Measurements from ENCODE around the gene TYK2. TPM values are rescaled to one million over a fixed set of nuclear protein-coding genes. Genes with fewer than 3 reads are reported as not detected.

Gene TYK2
- total RNA-seq, 1 experiment from 2014 or later, result 130 TPM

- no peaks in the 10 kb centered on the region for H3K36me3 Mint-ChIP-seq (ENCODE audit: insufficient read depth, unreplicated experiment)
- BruUV-seq (replicated peaks), result no TSS peak
- no peak for TF ChIP-seq CTCF (IDR thresholded peaks at IDR 0.05; ENCODE audit: unreplicated experiment)
- CTCF ChIA-PET, result no interaction called here
- H3K27ac Mint-ChIP-seq (ENCODE audit: unreplicated experiment), result no peak overlapping the region
- DNase-seq, result no peak
- no peaks in the 10 kb centered on the region for H3K27me3 Mint-ChIP-seq (ENCODE audit: unreplicated experiment)
- intact Hi-C loops (cut with micrococcal nuclease; ENCODE audit: unreplicated experiment), result no loop called here
- H3K4me1 Mint-ChIP-seq (ENCODE audit: low read depth, unreplicated experiment), result no peaks in the 10 kb centered on the region
- no peak overlapping the region for H3K4me3 Mint-ChIP-seq (ENCODE audit: low read depth, unreplicated experiment)
- no peaks in the 10 kb centered on the region for H3K9me3 Mint-ChIP-seq (ENCODE audit: low read depth, unreplicated experiment)
Measured at GRCh38 chr19:10344780-10345179, 35.6 kb downstream of the TYK2 start.

- Mint-ChIP-seq H3K27me3 (ENCODE audit: unreplicated experiment) (no peaks in the 10 kb centered on the region), H3K9me3 (ENCODE audit: low read depth, unreplicated experiment) (no peaks in the 10 kb centered on the region), H3K36me3 (ENCODE audit: insufficient read depth, unreplicated experiment) (no peaks in the 10 kb centered on the region), H3K27ac (ENCODE audit: unreplicated experiment) (no peak overlapping the region), H3K4me3 (ENCODE audit: low read depth, unreplicated experiment) (no peak overlapping the region), H3K4me1 (ENCODE audit: low read depth, unreplicated experiment) (no peaks in the 10 kb centered on the region)
- no TSS peak for BruUV-seq (replicated peaks)
- DNase-seq, result no peak
- intact Hi-C loops (cut with micrococcal nuclease; ENCODE audit: unreplicated experiment), result no loop called here
- CTCF ChIA-PET, result no interaction called here
- no peak for TF ChIP-seq CTCF (IDR thresholded peaks at IDR 0.05; ENCODE audit: unreplicated experiment)
Measured at GRCh38 chr19:10343495-10343894, 36.9 kb downstream of the TYK2 start.

- CTCF ChIA-PET, result interaction anchor here (0.6 kb wide), 1 partner anchor 64 kb away, joined by 3 read pairs; no protein-coding TSS in a partner anchor
- no peaks in the 10 kb centered on the region for H3K27me3 Mint-ChIP-seq (ENCODE audit: unreplicated experiment)
- no peak for TF ChIP-seq CTCF (IDR thresholded peaks at IDR 0.05; ENCODE audit: unreplicated experiment)
- H3K4me1 Mint-ChIP-seq (ENCODE audit: low read depth, unreplicated experiment), result no peaks in the 10 kb centered on the region
- DNase-seq, result no peak
- BruUV-seq (replicated peaks), result no TSS peak
- H3K36me3 Mint-ChIP-seq (ENCODE audit: insufficient read depth, unreplicated experiment), result peaks cover 6% of the 10 kb centered on the region
- H3K9me3 Mint-ChIP-seq (ENCODE audit: low read depth, unreplicated experiment), result no peaks in the 10 kb centered on the region
- no peak overlapping the region for H3K27ac Mint-ChIP-seq (ENCODE audit: unreplicated experiment)
- intact Hi-C loops (cut with micrococcal nuclease; ENCODE audit: unreplicated experiment), result no loop called here
- H3K4me3 Mint-ChIP-seq (ENCODE audit: low read depth, unreplicated experiment), result no peak overlapping the region
Measured at GRCh38 chr19:10339977-10340376, 40.4 kb downstream of the TYK2 start.

GRCh38 chr19:10339380-10339960 is 40.9 kb downstream of the TYK2 start, which contains the start of gene ICAM3:
TSS of gene ICAM3 (minus strand) at chr19:10339624. CDS start at chr19:10339614, 10 bp downstream.
- intact Hi-C loops (cut with micrococcal nuclease; ENCODE audit: unreplicated experiment), result no loop called here
- CTCF ChIA-PET, result interaction anchor here (0.6 kb wide), 1 partner anchor 64 kb away, joined by 3 read pairs; no protein-coding TSS in a partner anchor

More at GRCh38 chr19:10339380-10339960, 40.9 kb downstream of the TYK2 start, which contains the start of gene ICAM3:
- no peaks in the 10 kb centered on the region for H3K4me1 Mint-ChIP-seq (ENCODE audit: low read depth, unreplicated experiment)
- H3K9me3 Mint-ChIP-seq (ENCODE audit: low read depth, unreplicated experiment), result no peaks in the 10 kb centered on the region
- DNase-seq, result no peak
- BruUV-seq (replicated peaks), result no TSS peak
- no peak within 1 kb of the TSS for H3K4me3 Mint-ChIP-seq (ENCODE audit: low read depth, unreplicated experiment)
- H3K27ac Mint-ChIP-seq (ENCODE audit: unreplicated experiment), result no peak within 1 kb of the TSS
- no peak for TF ChIP-seq CTCF (IDR thresholded peaks at IDR 0.05; ENCODE audit: unreplicated experiment)
- no peaks in the 10 kb centered on the region for H3K27me3 Mint-ChIP-seq (ENCODE audit: unreplicated experiment)
- H3K36me3 Mint-ChIP-seq (ENCODE audit: insufficient read depth, unreplicated experiment), result peaks cover 11% of the 10 kb centered on the region
